Trophoblast cell (in vitro differentiated cells and primary cell): ENCODE data around the gene BRS3.

ENCODE experiments used
- DNase-seq, 2 donors: peaks; one replicate each; pipeline ENCODE4 v3.0.0-alpha.2; 2016
- H2AFZ ChIP-seq: 2 replicates; pipeline ENCODE4 v1.6.1; 2013; ENCODE audit warnings: low read length, moderate library complexity, mild to moderate bottlenecking; ENCODE audit not compliant: insufficient read depth, poor library complexity
- H2AK5ac ChIP-seq: 2 replicates; pipeline ENCODE4 v1.6.1; 2013; ENCODE audit warnings: mild to moderate bottlenecking, low read length
- H2BK120ac ChIP-seq: 2 replicates; pipeline ENCODE4 v1.6.1; 2013; ENCODE audit warnings: low read length, mild to moderate bottlenecking, moderate library complexity; ENCODE audit not compliant: insufficient read depth, poor library complexity
- H2BK12ac ChIP-seq: 2 replicates; pipeline ENCODE4 v1.6.1; 2013; ENCODE audit warnings: mild to moderate bottlenecking, low read length, moderate library complexity
- H2BK5ac ChIP-seq: 2 replicates; pipeline ENCODE4 v1.6.1; 2013; ENCODE audit warnings: low read length, low read depth, moderate library complexity, mild to moderate bottlenecking; ENCODE audit not compliant: poor library complexity
- H3K14ac ChIP-seq: 2 replicates; pipeline ENCODE4 v1.6.1; 2013; ENCODE audit warnings: mild to moderate bottlenecking, low read length
- H3K18ac ChIP-seq: 2 replicates; pipeline ENCODE4 v1.6.1; 2013; ENCODE audit warnings: mild to moderate bottlenecking, low read length
- H3K23ac ChIP-seq: 2 replicates; pipeline ENCODE4 v1.6.1; 2013; ENCODE audit warnings: low read length
- H3K27ac ChIP-seq: 2 replicates; pipeline ENCODE4 v1.5.1; 2013; ENCODE audit warnings: low read depth, mild to moderate bottlenecking, inconsistent platforms, low read length, moderate library complexity
- H3K27me3 ChIP-seq: 2 replicates; pipeline ENCODE4 v1.6.1; 2013; ENCODE audit warnings: inconsistent platforms, mild to moderate bottlenecking, low read length, moderate library complexity; ENCODE audit not compliant: insufficient read depth
- H3K36me3 ChIP-seq, 2 experiments: 1 replicate in 1 of 2; 2 replicates in 1 of 2; pipeline ENCODE4 v1.6.1; 2013; ENCODE audit warnings: low read length in 2 of 2, mild to moderate bottlenecking in 2 of 2, moderate library complexity in 1 of 2; ENCODE audit not compliant: insufficient read depth in 2 of 2, control insufficient read depth in 1 of 2
- H3K4ac ChIP-seq: 2 replicates; pipeline ENCODE4 v1.6.1; 2013; ENCODE audit warnings: low read depth, mild to moderate bottlenecking, low read length, moderate library complexity
- H3K4me1 ChIP-seq, 2 experiments: 1 replicate in 1 of 2; 2 replicates in 1 of 2; pipeline ENCODE4 v1.6.1; 2013; ENCODE audit warnings: low read length in 2 of 2, mild to moderate bottlenecking in 2 of 2, moderate library complexity in 1 of 2; ENCODE audit not compliant: insufficient read depth in 2 of 2, control insufficient read depth in 1 of 2
- H3K4me2 ChIP-seq: 2 replicates; pipeline ENCODE4 v1.6.1; 2013; ENCODE audit warnings: inconsistent platforms, mild to moderate bottlenecking, low read length, moderate library complexity
- H3K4me3 ChIP-seq: 2 replicates; pipeline ENCODE4 v1.5.1; 2013; ENCODE audit warnings: mild to moderate bottlenecking, low read depth, low read length, inconsistent platforms
- H3K79me1 ChIP-seq: one replicate; pipeline ENCODE4 v1.6.1; 2013; ENCODE audit warnings: low read length
- H3K79me2 ChIP-seq: 2 replicates; pipeline ENCODE4 v1.6.1; 2013; ENCODE audit warnings: low read length, mild to moderate bottlenecking; ENCODE audit not compliant: control insufficient read depth, insufficient read depth, poor library complexity
- H3K9ac ChIP-seq: 2 replicates; pipeline ENCODE4 v1.6.1; 2013; ENCODE audit warnings: mild to moderate bottlenecking, low read length
- H3K9me3 ChIP-seq: 2 replicates; pipeline ENCODE4 v1.6.1; 2013; ENCODE audit warnings: low read depth, mild to moderate bottlenecking, control low read depth, inconsistent platforms, low read length; ENCODE audit not compliant: insufficient read depth
- H4K12ac ChIP-seq: 2 replicates; pipeline ENCODE4 v1.6.1; 2013; ENCODE audit warnings: low read depth, mild to moderate bottlenecking, low read length, moderate library complexity
- H4K8ac ChIP-seq: 2 replicates; pipeline ENCODE4 v1.6.1; 2013; ENCODE audit warnings: low read depth, mild to moderate bottlenecking, low read length, moderate library complexity
- H4K91ac ChIP-seq: one replicate; pipeline ENCODE4 v1.6.1; 2013; ENCODE audit warnings: low read depth, mild to moderate bottlenecking, low read length, moderate library complexity
- WGBS: extraction: QIAGEN DNeasy Blood & Tissue Kit; methylation state at CpG from one replicate; pipeline ENCODE4 v1.1.7; 2013; ENCODE audit warnings: missing lambda C conversion rate; ENCODE audit not compliant: insufficient read length, insufficient coverage; ENCODE audit errors: extremely low coverage; 5-methylcytosine and 5-hydroxymethylcytosine counted together

The BRS3 gene

DNA sequence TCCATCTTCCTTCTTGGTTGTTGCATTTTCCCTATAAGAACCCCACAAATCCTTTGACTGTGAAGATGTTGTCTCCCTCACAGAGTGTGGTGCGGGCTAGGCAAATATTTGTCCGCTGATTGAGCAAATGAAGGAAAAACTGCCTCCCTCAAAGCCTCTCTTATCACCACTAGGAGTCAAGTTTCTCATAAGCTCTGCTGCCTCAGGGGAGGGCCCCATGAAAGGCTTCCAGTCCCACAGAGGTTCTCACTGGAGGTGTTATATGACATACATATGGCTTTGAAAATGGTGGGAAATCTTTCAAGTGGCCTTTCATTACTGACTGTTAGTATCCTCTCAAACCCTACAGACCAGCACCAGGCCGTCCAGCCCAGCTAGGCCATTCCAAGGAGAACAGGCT is 53.5 kb downstream of the BRS3 start:
- WGBS = no CpG with 5 or more reads among the region's 3 CpGs
- peaks cover 2 to 7% of the 10 kb centered on the region in 2 experiments for H3K36me3 ChIP-seq
- H2BK5ac ChIP-seq = no peak overlapping the region
- H4K8ac ChIP-seq = no peak overlapping the region
- DNase-seq = peak; percentile 61 to 69
- H3K9me3 ChIP-seq = no peaks in the 10 kb centered on the region
- no peak overlapping the region for H3K23ac ChIP-seq
- H2AK5ac ChIP-seq = no peak overlapping the region
- no peaks in the 10 kb centered on the region for H3K79me2 ChIP-seq
- H3K27me3 ChIP-seq = no peaks in the 10 kb centered on the region
- no peak overlapping the region for H3K14ac ChIP-seq
- no peak overlapping the region for H3K4me2 ChIP-seq
- H2AFZ ChIP-seq = no peak overlapping the region
- H2BK120ac ChIP-seq = no peak overlapping the region
- H3K79me1 ChIP-seq = peaks cover 3% of the 10 kb centered on the region
- no peak overlapping the region for H3K4ac ChIP-seq
- H2BK12ac ChIP-seq = no peak overlapping the region
- no peak overlapping the region for H3K18ac ChIP-seq
- no peak overlapping the region for H4K12ac ChIP-seq
- no peak overlapping the region for H4K91ac ChIP-seq
- H3K27ac ChIP-seq = no peak overlapping the region
- peaks cover 2 to 8% of the 10 kb centered on the region in 2 experiments for H3K4me1 ChIP-seq
- no peak overlapping the region for H3K4me3 ChIP-seq
- no peak overlapping the region for H3K9ac ChIP-seq

DNA sequence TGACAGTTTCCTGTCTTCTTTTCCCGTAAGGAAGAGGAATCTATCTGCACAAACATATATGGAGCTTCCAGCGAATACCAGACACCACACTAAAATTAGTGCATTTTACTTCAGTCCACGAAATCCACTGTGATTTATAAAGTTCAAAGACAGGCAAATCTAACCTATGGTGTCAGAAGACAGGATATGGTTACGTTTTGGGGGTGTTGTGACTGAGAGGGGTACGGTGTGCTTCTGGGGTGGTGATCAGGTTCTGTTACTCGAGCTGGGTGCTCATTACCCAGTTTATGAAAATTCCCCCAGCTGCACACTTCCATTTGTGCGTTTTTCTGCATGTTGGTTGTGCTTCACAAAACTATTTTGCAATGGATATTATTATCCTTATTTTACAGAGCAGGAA is 54.5 kb downstream of the BRS3 start:
- Histone ChIP-seq H3K4ac (no peak overlapping the region), H4K12ac (no peak overlapping the region), H2BK120ac (no peak overlapping the region), H3K79me2 (no peaks in the 10 kb centered on the region), H2AFZ (no peak overlapping the region), H2AK5ac (no peak overlapping the region), H3K14ac (no peak overlapping the region), H3K18ac (no peak overlapping the region), H3K23ac (no peak overlapping the region), H3K27me3 (no peaks in the 10 kb centered on the region), H4K8ac (no peak overlapping the region), H2BK5ac (no peak overlapping the region), H3K79me1 (peaks cover 3% of the 10 kb centered on the region), H3K27ac (no peak overlapping the region), H3K4me1 (peaks cover 3 to 9% of the 10 kb centered on the region in 2 experiments), H3K9ac (no peak overlapping the region), H3K36me3 (peaks cover 2 to 7% of the 10 kb centered on the region in 2 experiments), H3K4me3 (no peak overlapping the region), H4K91ac (no peak overlapping the region), H2BK12ac (no peak overlapping the region), H3K4me2 (no peak overlapping the region), H3K9me3 (no peaks in the 10 kb centered on the region)
- DNase-seq = no peak
- no CpG with 5 or more reads among the region's 7 CpGs for WGBS
